GM13977 (cell line): Measurements from ENCODE around the gene HOXD11.

Experiments used
- DNase-seq: peaks from one replicate; pipeline ENCODE4 v3.0.0; 2012; ENCODE audit warnings: low spot score
- in situ Hi-C: fragments of 300-500 bp; cut with MboI; formaldehyde crosslinking; loops from one replicate; pipeline ENCODE4 v1.12.0; 2022; ENCODE audit warnings: low sequenced_read_pairs, low pct_unique_long_range_greater_than_20kb, mixed read lengths, inconsistent platforms; ENCODE audit not compliant: unreplicated experiment
- TF ChIP-seq, protein P1 (sequence below): IDR thresholded peaks from 2 replicates; pipeline ENCODE4 v1.5.1; 2012; ENCODE audit warnings: mild to moderate bottlenecking, control low read depth; ENCODE audit not compliant: insufficient read depth; ENCODE audit errors: extremely low read depth, missing control alignments

Gene HOXD11

DNA sequence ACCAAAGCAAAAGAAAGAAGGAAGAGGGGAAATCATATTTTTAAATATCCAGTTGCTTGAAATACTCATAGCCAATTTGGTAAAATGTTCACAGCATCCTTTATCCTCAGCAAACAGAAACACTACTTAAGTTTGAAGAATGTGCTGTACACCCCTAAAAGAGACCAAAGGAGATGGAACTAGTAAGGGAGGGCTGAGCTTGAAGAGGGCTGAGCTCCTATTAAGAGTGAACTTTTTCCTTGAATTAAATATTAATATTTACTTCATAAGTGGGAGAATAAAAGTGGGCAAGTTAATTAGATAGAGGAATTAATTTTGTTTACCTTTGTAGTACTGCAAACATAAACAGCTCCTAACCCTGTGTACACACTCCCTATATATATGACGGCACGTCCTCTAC is 30.3 kb upstream of the HOXD11 start:
- TF ChIP-seq, protein P1, sequence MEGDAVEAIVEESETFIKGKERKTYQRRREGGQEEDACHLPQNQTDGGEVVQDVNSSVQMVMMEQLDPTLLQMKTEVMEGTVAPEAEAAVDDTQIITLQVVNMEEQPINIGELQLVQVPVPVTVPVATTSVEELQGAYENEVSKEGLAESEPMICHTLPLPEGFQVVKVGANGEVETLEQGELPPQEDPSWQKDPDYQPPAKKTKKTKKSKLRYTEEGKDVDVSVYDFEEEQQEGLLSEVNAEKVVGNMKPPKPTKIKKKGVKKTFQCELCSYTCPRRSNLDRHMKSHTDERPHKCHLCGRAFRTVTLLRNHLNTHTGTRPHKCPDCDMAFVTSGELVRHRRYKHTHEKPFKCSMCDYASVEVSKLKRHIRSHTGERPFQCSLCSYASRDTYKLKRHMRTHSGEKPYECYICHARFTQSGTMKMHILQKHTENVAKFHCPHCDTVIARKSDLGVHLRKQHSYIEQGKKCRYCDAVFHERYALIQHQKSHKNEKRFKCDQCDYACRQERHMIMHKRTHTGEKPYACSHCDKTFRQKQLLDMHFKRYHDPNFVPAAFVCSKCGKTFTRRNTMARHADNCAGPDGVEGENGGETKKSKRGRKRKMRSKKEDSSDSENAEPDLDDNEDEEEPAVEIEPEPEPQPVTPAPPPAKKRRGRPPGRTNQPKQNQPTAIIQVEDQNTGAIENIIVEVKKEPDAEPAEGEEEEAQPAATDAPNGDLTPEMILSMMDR, result no peak
- no peak for DNase-seq
- in situ Hi-C loops, result loop anchor here (25.0 kb wide), 2 partner anchors 389 to 1739 kb away; partner anchors contain the start of gene SP9

DNA sequence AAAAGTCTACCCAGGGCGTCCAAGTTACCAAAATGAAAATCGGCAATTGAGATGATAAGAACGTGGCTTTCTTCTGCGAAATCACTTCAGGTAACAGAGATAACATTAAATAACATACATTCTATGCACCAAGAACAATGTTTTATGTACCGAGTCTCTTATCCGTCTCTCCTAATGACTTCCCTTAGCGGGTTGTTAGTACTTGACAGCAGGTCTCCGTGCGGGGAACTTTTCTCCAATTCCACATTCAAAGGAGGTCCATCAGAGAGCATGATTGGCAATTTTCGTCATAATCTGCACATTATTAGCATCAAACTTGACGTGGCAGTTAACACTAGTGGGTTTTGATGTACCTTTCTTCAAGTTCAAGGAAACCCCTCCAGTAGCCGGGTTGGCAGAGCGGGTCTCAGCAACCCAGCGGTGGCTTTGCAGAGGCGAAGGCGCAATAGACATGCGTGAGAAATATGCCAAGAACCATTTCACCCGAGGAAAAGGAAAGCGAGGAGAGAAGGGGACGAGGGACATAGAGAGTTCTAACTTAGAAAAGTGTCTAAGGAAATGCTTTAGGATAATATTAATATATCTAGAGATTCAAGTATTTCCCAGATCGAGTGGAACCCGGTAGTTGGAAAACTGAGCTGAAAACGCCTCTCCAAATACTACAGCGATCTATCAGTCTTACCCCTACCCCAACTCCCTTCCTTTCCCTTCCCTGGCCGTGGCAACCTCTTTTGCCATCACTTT is 28.4 kb upstream of the HOXD11 start:
- TF ChIP-seq, protein P1, result no peak
- DNase-seq, result no peak
- in situ Hi-C loops, result loop anchor here (25.0 kb wide), 2 partner anchors 391 to 1741 kb away; partner anchors contain the start of gene SP9

DNA sequence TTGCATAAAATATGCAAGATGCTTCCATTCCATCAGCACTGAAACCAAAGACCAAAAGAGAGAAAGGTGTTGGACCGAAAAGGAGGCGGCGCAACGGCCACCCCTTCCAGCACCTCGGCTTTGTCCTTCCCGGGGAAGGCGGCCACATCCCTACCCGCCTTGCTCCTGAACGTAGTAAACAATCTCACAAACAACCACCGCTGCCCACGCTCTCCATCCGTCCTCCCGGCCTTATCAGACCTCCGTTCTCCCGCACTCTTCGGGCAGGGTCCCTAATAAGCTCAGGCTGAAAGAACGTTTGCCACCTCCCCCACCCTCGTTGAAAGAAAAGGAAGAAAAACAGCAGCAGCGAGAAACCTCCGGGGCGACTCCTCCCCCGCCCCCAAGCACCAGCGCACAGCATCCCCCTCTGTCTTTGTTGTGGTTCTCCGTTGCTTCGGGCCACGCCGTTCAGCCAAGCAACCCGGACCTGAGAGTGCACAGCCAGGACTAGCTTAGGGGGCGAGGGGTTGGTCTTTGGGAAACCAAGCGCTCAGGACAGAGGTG is 27.7 kb upstream of the HOXD11 start:
- TF ChIP-seq, protein P1, result no peak
- in situ Hi-C loops, result loop anchor here (25.0 kb wide), 2 partner anchors 392 to 1742 kb away; partner anchors contain the start of gene SP9
- peak; percentile 43 for DNase-seq

DNA sequence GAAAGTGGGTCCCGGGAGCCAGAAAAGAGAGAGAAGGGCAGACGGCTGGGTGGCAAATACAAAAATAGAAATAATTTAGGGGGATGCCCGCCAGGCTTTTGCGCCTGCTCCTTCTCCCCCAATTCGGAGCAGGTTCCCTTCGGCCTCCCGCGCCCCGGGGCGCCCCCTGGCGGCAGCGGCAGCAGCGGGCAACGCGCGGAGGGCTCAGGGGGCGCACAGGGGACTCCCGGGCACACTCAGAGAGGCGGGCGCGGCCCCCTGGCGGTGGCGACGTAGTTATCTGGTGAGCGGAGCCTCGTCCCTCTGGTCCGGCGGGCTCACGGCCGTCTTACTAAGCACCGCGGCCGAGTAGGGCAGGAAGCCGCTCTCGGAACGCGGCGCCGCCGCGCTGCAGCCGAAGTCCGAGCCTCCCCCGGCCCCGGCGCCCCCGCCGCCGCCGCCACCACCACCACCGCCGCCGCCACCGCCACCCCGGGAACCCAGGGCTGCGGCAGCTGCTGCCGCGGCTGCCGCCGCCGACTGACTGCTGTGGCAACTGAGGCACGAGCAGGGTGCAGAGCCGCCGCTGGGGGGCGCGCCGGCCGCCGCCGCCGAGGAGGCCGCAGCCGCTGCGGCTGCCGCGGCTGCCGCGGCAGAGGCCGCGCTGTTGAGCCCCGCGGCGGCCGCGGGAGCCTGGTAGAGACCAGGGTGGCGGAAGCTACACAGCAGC is 27.1 kb upstream of the HOXD11 start:
- in situ Hi-C loops, result loop anchor here (25.0 kb wide), 2 partner anchors 393 to 1743 kb away; partner anchors contain the start of gene SP9
- DNase-seq, result peak; percentile 69
- TF ChIP-seq, protein P1, result peak; percentile 56

DNA sequence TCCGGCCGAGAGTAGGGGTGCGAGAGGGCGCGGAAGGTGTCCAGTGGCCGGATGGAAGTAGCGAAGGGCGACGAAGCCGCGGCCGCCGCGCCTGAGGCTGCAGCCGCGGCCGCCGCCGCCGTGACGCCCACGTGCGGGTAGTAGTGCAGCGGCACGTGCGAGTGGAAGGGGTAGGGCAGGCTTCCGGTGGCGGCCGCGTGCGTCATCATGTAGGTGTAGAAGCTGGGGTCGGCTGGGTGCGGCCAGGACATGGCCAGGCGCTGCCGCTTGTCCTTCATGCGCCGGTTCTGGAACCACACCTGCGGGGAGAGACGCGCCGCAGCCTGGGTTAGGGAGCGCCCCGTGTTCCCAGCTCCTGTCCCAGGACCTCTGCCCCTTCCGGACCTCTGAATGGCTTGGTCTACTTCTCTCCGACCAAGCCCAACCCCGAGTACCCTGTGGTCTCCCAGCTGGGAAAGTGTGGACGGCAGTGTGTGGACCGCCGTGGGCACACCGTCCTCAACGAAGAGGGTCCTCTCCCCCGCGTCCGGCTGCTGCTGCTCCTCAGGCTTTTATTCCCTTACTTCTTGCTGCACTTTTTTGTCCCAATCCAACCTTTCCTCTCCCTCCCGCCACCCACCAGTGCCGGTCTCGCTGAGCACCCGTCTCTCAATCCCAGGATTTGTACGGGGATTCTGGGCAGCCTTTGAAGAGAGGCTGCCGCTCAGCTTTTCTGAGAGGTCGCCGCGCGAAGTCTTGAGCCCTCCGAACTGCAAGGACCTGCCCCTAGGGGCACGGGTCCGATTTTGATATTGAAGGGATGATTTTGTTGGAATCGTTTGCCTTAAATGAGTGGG is 26.3 kb upstream of the HOXD11 start:
- peak; percentile 38 for DNase-seq
- in situ Hi-C loops, result loop anchor here (25.0 kb wide), 2 partner anchors 393 to 1743 kb away; partner anchors contain the start of gene SP9
- TF ChIP-seq, protein P1, result no peak
